ENCODE data around the gene GPT2.

Gene GPT2, protein sequence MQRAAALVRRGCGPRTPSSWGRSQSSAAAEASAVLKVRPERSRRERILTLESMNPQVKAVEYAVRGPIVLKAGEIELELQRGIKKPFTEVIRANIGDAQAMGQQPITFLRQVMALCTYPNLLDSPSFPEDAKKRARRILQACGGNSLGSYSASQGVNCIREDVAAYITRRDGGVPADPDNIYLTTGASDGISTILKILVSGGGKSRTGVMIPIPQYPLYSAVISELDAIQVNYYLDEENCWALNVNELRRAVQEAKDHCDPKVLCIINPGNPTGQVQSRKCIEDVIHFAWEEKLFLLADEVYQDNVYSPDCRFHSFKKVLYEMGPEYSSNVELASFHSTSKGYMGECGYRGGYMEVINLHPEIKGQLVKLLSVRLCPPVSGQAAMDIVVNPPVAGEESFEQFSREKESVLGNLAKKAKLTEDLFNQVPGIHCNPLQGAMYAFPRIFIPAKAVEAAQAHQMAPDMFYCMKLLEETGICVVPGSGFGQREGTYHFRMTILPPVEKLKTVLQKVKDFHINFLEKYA

DNA sequence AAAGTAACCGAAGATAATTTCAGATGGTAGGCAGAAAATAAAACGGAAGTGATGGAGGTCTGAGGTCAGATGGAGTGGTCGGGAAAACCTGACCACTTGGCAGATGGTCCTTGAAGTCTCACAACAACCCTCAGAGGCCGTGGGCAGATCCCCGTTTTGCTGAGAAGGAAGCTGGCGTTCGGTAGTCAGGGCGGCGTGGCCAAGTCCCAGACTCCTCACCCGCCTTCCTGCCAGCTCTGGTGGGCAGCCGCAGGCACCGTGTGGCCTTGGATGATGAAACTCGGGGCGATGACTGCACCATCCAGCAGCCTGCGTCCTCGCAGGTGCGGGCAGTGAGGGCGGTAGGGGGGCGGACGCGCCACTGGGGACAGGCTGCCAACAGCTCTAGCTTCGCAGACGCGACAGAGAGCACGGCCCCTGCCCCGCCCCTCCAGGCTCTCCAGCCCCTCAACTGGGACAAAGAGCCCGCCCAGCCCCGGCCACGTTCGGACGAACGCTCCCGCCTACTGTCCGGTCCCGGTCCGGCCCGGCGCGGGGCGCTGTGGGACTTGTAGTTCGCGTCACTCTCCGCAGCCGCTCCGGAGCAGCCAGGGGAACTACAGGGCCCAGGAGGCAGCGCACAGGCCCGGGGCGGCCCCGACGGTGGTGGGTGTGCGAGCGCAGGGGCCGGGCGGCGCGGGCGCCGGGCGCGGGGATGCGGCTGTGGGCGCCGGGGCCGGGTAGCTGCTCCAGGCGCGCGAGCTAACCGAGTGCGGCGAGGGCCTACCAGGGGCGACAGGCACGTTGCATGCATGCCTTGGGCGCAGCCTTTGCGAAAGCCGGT, at the start of gene GPT2:
Gene GPT2, plus strand, starts transcription at position 673 of the 823 bp plus-strand sequence. CDS start 354 bp downstream, outside the sequence.
- DNase-seq, result peak; percentile 95

GRCh38 chr16:46836534-46837530, 47.3 kb upstream of the GPT2 start:
- peak; percentile 70 for DNase-seq

GRCh38 chr16:46839986-46840443, 44.1 kb upstream of the GPT2 start:
- DNase-seq, result no peak

DNA sequence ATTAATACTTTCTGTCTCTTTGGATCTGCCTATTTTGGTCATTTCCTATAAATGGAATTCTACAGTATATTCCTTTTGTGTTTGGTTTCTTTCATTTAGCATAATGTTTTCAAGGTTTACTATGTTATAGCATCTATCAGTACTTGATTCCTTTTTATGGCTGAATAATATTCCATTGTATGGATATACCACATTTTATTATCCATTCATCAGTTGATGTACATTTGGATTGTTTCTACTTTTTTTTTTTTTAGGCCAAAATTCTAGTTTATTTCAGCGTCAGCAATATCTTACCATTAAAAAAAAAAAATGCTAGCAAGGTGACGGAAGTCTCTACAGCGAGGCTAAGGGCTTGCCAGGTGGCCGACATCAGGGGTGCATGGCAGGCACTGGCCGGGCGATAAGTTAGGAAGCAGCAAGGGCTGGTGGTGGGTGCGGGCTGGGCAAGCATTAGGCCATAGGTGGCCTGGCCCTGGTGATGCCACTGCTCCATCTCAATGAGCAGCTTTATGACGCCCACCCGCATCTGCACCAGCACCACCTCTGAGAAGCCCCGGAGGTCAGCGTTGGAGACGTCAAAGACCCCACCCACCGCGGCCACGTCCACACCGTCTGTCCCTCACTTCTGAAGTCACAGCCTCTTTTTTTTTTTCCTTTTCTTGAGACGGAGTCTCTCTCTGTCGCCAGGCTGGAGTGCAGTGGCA, 41.8 kb upstream of the GPT2 start:
- no peak for DNase-seq

DNA sequence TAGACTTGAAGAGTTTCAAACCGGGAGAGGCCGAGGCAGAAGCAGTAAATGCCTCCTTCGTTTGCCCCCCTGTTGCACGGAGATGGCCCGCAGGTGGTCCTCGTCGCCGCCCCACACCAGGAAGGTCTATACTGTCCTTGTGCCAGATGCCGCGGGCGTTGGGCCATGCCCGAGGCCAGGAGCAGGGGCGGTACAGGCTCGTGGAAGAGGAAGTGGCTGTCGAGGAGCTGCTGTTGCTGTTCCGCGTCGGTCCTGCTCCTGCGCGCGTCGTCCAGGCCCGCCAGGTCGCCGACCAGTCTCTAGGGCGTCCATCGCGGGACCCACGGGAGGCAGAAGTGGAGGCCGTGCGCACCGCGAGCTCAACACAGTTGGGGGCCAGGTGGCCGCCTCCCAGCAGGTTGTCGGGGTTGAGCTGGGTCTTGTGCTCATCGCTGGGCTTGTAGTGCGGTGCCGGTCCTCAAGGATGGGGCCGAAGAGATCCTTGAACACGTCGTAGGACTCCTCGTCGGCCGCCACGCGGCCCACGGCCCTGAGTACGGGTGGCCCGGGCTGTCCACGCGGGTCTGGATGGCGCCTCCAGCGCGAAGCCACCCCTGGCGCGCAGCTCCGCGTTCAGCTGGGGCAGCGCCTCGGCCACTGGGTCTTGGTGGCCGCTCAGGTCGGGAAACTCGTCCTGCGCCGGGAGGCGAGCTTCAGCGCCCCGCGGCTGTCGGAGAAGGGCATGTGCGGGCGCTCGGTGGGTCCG, 40.1 kb upstream of the GPT2 start:
- DNase-seq, result no peak

DNA sequence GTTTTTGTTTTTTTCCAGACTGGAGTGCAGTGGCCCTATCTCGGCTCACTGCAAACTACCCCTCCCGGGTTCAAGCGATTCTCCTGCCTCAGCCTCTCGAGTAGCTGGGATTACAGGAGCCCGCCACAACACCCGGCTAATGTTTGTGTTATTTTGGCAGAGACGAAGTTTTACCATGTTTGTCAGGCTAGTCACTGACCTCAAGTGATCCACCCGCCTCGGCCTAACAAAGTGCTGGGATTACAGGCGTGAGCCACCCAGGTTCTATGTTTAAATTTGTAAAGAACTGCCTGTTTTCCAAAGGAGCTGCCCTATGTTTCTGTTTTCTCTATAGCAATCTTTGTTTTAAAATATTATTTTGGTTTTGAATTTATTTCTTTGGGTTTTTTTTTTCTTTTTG, 39.4 kb upstream of the GPT2 start:
- DNase-seq, result no peak

DNA sequence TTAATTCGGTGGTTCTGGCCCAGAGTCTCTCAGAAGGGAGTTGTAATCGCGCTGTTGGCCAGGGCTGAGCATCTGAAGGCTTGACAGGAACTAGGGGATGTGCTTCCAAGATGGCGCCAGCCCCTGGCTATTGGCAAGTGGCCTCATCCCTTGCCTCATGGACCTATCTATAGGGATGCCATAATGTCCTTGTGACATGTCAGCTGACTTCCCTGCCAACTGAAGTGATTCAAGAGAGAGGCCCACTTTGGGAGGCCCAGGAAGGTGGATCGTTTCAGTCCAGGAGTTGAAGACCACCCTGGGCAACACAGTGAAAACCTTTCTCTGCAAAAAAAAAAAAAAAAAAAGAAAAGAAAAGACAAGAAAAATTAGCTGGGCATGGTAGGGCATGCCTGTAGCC, 38.2 kb upstream of the GPT2 start:
- DNase-seq, result no peak

DNA sequence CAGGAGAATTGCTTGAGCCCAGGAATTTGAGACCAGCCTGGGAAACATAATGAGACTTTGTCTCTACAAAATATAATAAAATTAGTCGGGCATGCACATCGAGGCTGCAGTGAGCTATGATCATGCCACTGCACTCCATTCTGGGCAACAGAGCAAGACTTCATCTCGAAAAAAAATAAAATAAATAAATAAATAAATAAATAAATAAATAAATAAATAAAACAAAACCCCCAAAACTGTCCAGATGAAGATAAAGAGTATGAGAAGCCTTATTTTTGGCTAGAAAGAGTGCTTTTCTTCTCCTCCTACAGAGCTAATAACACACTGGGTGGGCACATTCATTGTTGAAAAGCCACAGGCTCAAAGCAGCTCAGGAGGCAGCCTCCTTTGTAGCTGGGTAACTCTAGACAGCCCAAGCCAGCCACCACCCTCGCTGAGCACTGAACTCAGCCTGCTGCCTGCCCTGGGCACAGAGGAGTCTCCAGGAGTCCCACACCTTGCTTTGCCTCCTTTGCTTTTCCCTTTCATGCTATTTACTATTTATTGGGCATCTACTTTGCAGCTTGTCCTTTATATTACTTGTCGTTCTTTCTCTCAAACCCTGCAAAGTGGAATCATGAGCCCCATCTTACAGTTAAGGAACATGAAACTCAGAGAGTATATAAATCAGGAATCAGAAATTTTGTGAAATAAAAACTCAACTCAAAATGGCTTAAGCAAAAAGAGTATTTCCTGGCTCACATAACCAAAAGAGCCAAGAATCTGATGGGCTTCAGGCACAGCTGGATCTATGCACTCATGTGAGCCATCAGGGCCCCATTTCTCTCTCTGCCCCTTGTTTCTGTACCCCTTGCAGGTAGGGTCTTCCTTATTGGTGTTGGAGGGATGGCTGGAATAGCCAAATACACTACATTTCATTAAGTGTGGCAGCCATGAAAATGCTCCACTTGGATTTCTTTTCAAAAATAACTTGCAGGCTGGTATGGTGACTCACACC, 35.1 kb upstream of the GPT2 start:
- no peak for DNase-seq

DNA sequence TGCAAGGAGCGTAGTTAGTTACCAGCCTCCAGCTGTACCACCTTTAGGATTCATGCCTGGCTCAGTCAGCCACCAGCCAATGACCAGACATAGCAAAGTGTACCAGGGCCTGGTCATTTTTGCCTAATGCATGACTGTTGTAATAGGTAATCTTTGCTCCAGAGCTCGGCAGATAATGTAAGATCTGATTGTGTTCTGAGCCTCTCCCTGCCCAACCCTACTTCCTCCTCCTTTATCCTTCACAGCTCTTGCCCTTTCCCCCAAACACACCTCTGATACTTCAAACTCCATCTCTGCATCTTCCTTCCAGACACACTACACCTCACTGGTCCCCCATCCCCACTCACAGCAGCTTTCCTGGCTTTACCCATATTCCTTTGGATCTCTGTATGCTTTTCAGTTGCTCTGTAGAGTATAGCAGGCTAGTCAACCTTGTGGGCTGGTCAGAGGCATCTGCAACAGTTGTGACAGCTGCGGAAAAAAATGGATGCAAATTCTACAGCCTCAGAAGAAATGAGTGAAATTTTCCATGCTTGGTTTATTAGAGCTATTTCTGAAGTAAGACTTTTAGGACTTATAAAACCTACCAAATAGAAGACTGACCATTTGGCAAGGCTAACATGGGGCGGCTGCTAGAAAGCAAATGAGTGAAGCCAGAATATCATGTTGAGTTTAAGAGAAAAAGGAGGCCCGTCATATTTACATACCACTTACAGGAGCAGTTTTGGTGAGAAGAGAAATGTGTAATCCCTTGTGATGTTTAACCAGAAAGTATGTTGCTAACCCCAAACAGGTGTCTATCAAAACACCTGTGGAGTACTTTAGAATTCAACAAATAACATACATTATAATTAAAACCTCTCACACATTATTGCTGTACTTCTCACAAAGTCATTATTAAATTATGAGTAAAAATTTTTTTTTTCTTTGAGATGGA, 33.3 kb upstream of the GPT2 start:
- DNase-seq, result no peak

DNA sequence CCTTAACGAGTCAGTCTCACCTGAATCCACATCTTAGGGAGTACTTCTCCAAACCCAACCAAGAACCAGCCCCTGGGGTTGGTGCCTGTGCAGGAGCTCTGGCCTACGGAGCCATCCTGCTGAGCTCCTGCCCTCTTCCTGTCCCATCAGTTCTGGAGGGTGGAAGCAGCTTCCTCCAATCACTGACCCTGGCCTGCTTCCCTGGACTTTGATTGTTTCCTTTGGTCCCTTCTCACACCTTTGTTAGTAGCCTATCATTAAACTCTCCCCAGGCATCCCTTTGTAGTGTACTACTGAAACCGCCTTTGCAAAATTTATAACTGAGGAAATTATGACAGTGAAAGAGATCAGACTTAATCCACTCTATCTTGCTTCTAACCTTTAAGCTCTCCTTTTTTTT, 32.0 kb upstream of the GPT2 start:
- DNase-seq, result no peak

- peak; percentile 75 for DNase-seq
Observed at GRCh38 chr16:46853713-46854443, 30.3 kb upstream of the GPT2 start.

DNA sequence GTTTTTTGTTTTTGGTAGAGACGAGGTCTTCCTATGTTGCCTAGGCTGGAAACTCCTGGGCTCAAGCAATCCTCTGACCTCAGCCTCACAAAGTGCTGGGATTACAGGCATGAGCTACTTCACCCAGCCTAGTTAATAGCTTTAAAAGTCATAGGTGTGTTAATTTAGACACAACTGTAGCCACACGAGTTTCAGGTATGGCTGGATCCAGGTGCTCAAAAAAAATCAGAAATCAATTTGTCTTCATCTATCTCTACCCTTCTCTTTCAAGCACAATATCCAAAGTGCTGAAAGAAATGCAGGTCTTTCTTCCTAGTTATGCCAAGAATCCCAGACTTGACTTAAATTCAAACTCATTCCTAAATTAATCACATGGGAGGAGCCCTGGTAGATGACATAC, 29.3 kb upstream of the GPT2 start:
- no peak for DNase-seq

DNA sequence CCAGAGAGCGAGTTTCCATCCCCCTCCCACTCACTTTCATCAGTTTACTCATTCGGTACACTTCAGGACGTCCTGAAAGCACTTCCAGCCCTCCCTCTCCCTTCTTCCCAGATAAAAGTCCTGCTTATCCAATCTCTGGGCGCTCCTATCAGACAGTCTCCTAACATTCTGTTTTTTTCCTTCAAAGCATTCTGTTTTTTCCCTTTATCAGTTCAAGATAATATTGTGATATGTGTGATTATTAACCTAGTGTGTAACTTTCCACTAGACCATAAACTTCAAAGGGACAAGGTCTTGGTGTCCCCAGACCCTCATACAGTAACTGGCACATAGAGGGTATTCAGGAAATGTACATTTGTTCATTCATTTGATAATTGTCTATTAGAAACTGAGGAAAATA, 28.8 kb upstream of the GPT2 start:
- no peak for DNase-seq

DNA sequence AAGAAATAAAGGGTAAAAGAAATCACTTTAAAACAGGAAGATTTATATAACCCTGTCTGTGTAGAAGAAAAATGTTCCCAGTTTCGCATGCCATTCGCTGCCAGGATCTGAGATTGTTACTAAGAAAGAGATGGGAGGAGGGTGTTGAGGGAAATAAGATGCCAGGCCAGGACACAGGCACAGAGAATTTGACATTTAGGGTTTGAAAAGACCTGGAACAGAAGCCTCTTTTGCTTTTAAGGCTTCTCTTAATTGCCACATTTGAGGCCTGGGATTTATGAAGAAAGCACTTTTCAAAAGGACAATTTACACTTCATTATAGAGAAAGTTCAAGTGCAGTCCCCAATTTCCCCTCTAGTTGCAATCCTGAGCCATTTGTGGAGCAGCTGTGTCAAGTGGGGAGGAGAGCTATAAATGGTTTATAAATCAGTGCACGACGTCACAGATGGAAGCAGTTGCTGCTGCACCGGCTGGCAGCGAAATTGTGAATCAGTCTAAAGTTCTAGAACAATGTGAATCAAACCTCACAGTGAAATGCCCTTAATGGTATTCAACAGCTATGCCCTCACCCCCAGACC, 26.7 kb upstream of the GPT2 start:
- DNase-seq, result peak; percentile 30

GRCh38 chr16:46858151-46858550, 26.0 kb upstream of the GPT2 start:
- no peak for DNase-seq

GRCh38 chr16:46859719-46860152, 24.4 kb upstream of the GPT2 start:
- DNase-seq, result peak; percentile 87
